ENCODE measurements around the gene ANKRD16. TPM values are rescaled to one million over a fixed set of nuclear protein-coding genes. Genes with fewer than 3 reads are reported as not detected.
A peak's percentile ranks its signal among the peaks of the same experiment; 100 is the strongest.
"Not testable (repeated sequence)": the region's sequence is repeated elsewhere in the genome, so short reads cannot be mapped to it uniquely, and the experiment has no call there.

Gene ANKRD16
- total RNA-seq, 2 donors from 2014 or later, result 3.9 to 5.8 TPM

DNA sequence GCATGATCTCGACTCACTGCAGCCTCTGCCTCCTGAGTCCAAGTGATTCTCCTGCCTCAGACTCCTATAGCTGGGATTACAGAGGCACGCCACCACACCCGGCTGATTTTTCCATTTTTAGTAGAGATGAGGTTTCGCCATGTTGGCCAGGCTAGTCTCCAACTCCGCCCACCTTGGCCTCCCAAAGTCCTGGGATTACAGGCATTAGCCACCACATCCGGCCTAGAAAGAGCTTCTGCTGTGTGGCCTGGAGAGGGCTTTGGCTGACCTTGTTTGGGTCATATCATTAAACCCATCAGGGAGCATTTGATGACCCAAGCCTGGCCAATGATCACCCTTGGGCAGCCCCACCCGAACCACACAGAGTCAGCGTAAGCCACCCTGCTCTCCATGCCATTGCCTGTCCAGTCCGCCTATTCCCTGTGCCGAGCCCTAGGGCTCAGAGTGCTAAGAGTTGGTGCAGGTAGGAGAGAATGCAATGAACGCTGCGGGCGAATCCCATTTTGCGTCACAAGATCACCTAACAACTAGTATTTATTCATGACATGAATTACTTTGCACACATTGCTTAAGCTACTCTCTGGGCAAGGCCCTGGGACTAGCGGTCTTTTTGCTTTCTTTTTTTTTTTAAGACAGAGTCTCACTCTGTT lies 54.1 kb downstream of the ANKRD16 start:
- H3K27ac Mint-ChIP-seq, result no peak overlapping the region
- H3K27me3 Mint-ChIP-seq (ENCODE audit: low read depth), result peaks cover 10% of the 10 kb centered on the region
- ATAC-seq (replicated peaks in 1 of 2), result no peak

DNA sequence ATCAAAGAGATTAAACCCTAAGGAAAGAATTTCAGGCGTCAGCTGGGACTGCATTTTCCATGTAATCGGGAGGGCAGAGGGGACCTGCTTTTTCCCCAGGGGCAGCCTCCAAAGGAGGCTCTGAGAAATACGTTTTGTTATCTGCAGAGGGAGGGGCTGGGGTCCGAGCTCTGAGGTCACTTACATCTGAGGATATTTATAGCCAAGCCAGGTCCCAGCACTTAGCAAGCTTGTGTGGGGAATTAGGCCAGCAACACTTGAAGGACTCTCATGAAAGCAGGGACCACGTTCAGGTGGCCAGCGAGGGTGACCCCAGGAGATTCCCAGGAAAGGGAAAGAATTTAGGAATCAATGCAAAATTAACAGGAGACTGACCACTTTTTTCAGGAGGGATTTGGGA lies 55.9 kb downstream of the ANKRD16 start:
- no peak for ATAC-seq (replicated peaks in 1 of 2)
- H3K4me1 Mint-ChIP-seq (ENCODE audit: low read depth), result peaks cover 5% of the 10 kb centered on the region
- H3K4me3 Mint-ChIP-seq, result no peak overlapping the region
- H3K27ac Mint-ChIP-seq, result no peak overlapping the region
- no peaks in the 10 kb centered on the region for H3K36me3 Mint-ChIP-seq (ENCODE audit: insufficient read depth in 2 of 2)
- no peak for DNase-seq
- peaks cover 4% of the 10 kb centered on the region for H3K27me3 Mint-ChIP-seq (ENCODE audit: low read depth)
- no peaks in the 10 kb centered on the region for H3K9me3 Mint-ChIP-seq

More for the DNA sequence above, 54.1 kb downstream of the ANKRD16 start:
- no peak overlapping the region for H3K4me3 Mint-ChIP-seq
- peaks cover 5% of the 10 kb centered on the region for H3K4me1 Mint-ChIP-seq (ENCODE audit: low read depth)
- no peak for DNase-seq
- no peaks in the 10 kb centered on the region for H3K36me3 Mint-ChIP-seq (ENCODE audit: insufficient read depth in 2 of 2)
- H3K9me3 Mint-ChIP-seq, result no peaks in the 10 kb centered on the region

DNA sequence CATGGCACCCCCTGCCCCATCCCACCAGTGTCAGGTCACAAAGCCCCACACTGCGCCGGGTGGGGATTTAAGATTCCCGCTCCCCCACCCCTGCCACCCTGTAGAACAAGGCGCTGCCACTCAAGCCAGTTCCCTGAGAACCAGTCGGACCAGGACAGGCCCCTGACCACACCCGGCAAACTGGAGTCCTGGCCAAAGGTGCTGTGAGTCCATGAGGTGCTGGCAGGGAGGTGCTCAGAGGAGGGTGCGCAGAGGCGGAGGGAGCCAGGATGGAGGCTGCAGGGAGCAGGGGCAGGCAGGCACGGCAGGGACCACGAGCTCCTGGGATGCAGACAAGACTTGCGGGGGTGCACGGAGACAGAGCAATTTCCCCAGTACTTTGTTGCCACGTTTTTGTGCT lies 56.7 kb downstream of the ANKRD16 start:
- H3K4me1 Mint-ChIP-seq (ENCODE audit: low read depth), result peaks cover 5% of the 10 kb centered on the region
- peaks cover under 1% of the 10 kb centered on the region for H3K27me3 Mint-ChIP-seq (ENCODE audit: low read depth)
- no peak overlapping the region for H3K4me3 Mint-ChIP-seq
- ATAC-seq (replicated peaks in 1 of 2) (no peak), DNase-seq (no peak)
- no peaks in the 10 kb centered on the region for H3K9me3 Mint-ChIP-seq
- H3K27ac Mint-ChIP-seq, result no peak overlapping the region
- no peaks in the 10 kb centered on the region for H3K36me3 Mint-ChIP-seq (ENCODE audit: insufficient read depth in 2 of 2)

DNA sequence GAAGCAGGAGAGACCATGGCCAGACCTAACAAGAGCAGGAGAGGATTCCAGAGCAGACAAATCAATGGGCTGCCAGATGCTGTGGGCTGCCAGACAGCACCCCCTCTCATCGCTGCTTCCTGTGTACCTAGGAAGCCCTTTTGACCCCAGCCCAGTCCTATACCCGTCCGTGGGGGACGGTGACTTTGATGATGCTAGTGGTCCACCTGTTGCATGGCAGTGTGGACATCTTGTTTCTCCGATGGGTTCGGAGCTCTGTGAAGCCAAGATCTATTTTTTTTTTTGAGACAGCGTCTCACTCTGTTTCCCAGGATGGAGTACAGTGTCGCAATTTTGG lies 58.3 kb downstream of the ANKRD16 start:
- Mint-ChIP-seq H3K36me3 (ENCODE audit: insufficient read depth in 2 of 2) (no peaks in the 10 kb centered on the region), H3K27me3 (ENCODE audit: low read depth) (no peaks in the 10 kb centered on the region), H3K4me1 (ENCODE audit: low read depth) (peaks cover 5% of the 10 kb centered on the region), H3K4me3 (no peak overlapping the region), H3K27ac (no peak overlapping the region), H3K9me3 (no peaks in the 10 kb centered on the region)
- no peak for ATAC-seq (replicated peaks in 1 of 2)
- DNase-seq, result no peak

DNA sequence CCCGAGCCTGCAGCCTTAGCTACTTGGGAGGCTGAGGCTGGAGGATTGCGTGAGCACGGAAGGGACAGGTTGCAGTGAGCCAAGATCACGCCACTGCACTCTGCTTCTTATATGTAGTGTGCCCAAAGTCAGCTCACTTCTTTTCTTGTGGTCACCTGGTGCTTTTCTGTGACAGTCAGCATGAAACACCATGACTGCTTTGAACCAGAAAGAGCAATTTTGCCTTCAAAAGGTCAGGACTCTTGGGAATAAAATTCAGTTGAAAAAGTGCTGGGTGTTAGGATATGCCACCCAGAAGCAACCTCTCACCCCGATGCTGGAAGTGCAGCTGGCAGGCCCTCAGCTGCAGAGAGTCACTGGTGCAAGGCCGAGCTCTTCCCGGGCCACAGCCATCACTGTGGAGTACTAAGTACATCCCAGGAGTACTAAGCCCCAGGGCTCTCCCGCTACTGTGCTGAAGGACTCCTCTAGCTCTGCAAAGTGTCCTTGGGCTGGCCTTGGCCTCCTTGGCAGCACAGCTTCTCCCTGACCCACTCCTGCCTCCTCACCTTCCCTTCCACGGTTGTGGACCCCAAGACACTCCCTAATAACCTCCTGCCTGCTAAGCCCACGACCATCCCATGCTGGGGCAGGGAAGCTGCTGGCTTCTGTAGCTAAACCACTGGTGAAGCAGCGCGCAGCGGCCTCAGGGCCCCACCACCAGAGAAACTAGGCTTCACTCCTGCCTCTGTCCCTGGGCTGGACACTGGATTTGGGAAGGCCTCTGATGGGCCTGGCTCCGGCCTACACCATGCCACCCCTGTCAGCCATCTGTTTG lies 58.9 kb downstream of the ANKRD16 start:
- Mint-ChIP-seq H3K27ac (no peak overlapping the region), H3K4me3 (no peak overlapping the region), H3K27me3 (ENCODE audit: low read depth) (no peaks in the 10 kb centered on the region), H3K36me3 (ENCODE audit: insufficient read depth in 2 of 2) (no peaks in the 10 kb centered on the region), H3K4me1 (ENCODE audit: low read depth) (peaks cover 5% of the 10 kb centered on the region), H3K9me3 (no peaks in the 10 kb centered on the region)
- peak in 1 of 2 donors; percentile 33 for ATAC-seq (replicated peaks in 1 of 2)
- DNase-seq, result no peak

DNA sequence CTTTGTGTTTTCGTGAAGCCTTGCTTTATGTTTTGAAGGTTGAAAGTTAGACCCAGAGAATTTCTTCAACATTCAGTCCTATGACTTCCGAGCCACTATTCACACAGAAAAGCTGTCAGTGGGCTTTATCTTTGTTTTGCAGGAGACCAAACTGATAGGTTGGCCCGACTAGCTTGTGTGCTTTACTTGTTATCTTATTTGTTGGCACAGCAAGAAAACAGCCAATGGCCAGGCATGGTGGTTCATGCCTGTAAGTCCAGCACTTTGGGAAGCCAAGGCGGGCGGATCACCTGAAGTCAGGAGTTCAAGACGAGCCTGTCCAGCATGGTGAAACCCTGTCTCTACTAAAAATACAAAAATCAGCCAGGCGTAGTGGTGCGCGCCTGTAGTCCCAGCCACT lies 60.4 kb downstream of the ANKRD16 start:
- Mint-ChIP-seq H3K27ac (no peak overlapping the region), H3K36me3 (ENCODE audit: insufficient read depth in 2 of 2) (no peaks in the 10 kb centered on the region), H3K27me3 (ENCODE audit: low read depth) (no peaks in the 10 kb centered on the region), H3K4me1 (ENCODE audit: low read depth) (peaks cover 5% of the 10 kb centered on the region), H3K4me3 (no peak overlapping the region), H3K9me3 (no peaks in the 10 kb centered on the region)
- ATAC-seq (replicated peaks in 1 of 2), result no peak
- no peak for DNase-seq

DNA sequence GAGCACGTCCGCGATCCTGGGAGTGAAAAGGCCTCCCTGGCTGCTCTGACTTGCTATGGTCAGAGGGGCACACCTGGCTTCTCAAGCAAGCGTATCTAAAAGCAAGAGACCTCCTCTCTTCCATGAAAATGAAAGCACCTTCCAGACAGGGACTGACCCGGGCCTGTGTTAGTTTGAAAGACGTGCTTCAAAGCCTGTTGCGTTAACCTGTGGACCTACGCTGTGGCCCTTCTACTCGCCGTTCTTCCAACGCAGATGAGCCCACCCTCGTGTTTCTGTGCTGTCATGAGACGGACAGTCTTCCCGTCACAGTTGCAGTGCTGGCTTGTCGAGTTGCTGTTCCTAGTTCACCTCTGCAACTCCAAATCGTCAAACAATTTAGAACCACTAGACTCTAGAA lies 61.0 kb downstream of the ANKRD16 start:
- no peaks in the 10 kb centered on the region for H3K27me3 Mint-ChIP-seq (ENCODE audit: low read depth)
- no peak for ATAC-seq (replicated peaks in 1 of 2)

DNA sequence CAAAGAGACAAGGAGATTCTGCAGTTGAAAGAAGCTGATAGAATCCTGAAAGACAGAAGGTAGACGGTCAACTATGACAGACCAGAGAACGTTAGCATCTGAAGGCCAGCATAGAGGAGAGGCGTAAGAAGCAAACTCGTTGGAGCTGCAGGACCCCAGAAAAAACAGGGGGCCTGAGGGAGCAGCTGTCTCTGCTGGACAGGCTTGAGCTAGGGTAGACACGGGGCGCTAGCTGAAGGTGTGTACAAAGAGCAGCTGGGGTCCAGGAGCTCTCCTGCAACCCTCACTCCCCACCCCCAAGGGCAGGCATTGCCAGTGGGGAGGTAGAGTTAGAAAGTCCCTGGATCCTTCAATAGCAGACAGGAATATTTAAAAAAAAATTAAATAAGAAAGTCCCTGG lies 61.9 kb downstream of the ANKRD16 start:
- no peak overlapping the region for H3K4me3 Mint-ChIP-seq
- peaks cover 5% of the 10 kb centered on the region for H3K4me1 Mint-ChIP-seq (ENCODE audit: low read depth)
- no peaks in the 10 kb centered on the region for H3K36me3 Mint-ChIP-seq (ENCODE audit: insufficient read depth in 2 of 2)
- H3K9me3 Mint-ChIP-seq, result no peaks in the 10 kb centered on the region
- no peak for DNase-seq
- no peak for ATAC-seq (replicated peaks in 1 of 2)
- no peaks in the 10 kb centered on the region for H3K27me3 Mint-ChIP-seq (ENCODE audit: low read depth)
- H3K27ac Mint-ChIP-seq, result no peak overlapping the region

More for the DNA sequence above, 61.0 kb downstream of the ANKRD16 start:
- H3K36me3 Mint-ChIP-seq (ENCODE audit: insufficient read depth in 2 of 2), result no peaks in the 10 kb centered on the region
- H3K9me3 Mint-ChIP-seq, result no peaks in the 10 kb centered on the region
- no peak for DNase-seq
- H3K4me1 Mint-ChIP-seq (ENCODE audit: low read depth), result peaks cover 5% of the 10 kb centered on the region
- H3K4me3 Mint-ChIP-seq, result no peak overlapping the region
- H3K27ac Mint-ChIP-seq, result no peak overlapping the region

DNA sequence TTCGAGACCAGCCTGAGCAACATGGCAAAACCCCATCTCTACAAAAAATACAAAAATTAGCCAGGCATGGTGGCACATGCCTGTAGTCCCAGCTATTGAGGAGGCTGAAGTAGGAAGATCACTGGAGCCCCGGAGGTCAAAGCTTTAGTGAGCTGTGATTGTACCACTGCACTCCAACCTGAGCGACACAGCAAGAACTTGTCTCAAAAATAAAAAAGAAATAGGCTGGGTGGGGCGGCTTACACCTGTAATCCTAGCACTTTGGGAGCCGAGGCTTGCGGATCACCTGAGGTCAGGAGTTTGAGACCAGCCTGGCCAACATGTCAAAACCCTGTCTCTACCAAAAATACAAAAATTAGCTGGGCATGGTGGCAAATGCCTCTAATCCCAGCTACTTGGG lies 63.2 kb downstream of the ANKRD16 start:
- H3K27me3 Mint-ChIP-seq (ENCODE audit: low read depth); H3K9me3 Mint-ChIP-seq; H3K4me3 Mint-ChIP-seq; H3K36me3 Mint-ChIP-seq (ENCODE audit: insufficient read depth in 2 of 2); H3K27ac Mint-ChIP-seq; ATAC-seq (replicated peaks in 1 of 2); DNase-seq; H3K4me1 Mint-ChIP-seq (ENCODE audit: low read depth): not testable (repeated sequence)

DNA sequence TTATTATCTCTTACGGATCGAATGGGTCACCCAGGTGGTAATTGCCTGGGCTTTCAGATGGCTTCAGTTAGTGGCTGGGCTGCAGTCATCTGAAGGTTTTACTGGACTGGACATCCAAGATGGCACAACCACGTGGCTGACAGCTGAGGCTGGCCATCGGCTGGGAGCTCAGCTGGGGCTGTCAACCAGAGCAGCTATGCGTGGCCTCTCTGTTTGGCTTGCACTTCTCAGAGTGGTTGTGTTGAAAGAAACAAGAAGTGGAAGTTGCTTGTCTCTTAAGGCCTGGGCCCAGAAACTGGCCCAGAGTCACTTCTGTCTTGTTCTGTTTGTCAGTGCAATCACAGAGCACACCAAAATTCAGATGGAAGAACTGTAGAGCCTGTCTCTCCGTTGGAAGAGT lies 70.8 kb downstream of the ANKRD16 start:
- peaks cover 5% of the 10 kb centered on the region in 2 donors for H3K9me3 Mint-ChIP-seq
- H3K36me3 Mint-ChIP-seq (ENCODE audit: insufficient read depth in 2 of 2), result no peaks in the 10 kb centered on the region
- H3K4me3 Mint-ChIP-seq, result no peak overlapping the region
- H3K4me1 Mint-ChIP-seq (ENCODE audit: low read depth), result peaks cover 68% of the 10 kb centered on the region
- DNase-seq, result no peak
- no peaks in the 10 kb centered on the region for H3K27me3 Mint-ChIP-seq (ENCODE audit: low read depth)
- ATAC-seq (replicated peaks in 1 of 2), result no peak
- no peak overlapping the region for H3K27ac Mint-ChIP-seq

DNA sequence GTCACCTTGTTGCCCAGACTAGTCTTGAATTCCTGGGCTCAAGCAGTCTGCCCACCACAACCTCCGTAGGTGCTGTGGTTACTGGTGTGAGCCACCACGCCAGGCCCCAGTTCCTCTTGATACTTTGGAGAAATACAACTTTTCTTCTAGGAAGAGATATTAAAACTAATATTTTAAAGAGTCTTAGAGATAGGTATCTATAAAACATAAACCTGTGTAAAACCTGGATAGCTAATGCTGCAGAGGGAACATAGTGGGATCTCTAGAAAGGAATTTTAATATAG lies 71.7 kb downstream of the ANKRD16 start:
- H3K27ac Mint-ChIP-seq, result no peak overlapping the region
- peaks cover 68% of the 10 kb centered on the region for H3K4me1 Mint-ChIP-seq (ENCODE audit: low read depth)
- DNase-seq (no peak), ATAC-seq (replicated peaks in 1 of 2) (no peak)
- peaks cover 5% of the 10 kb centered on the region in 2 donors for H3K9me3 Mint-ChIP-seq
- H3K4me3 Mint-ChIP-seq, result no peak overlapping the region
- no peaks in the 10 kb centered on the region for H3K36me3 Mint-ChIP-seq (ENCODE audit: insufficient read depth in 2 of 2)
- H3K27me3 Mint-ChIP-seq (ENCODE audit: low read depth), result no peaks in the 10 kb centered on the region

DNA sequence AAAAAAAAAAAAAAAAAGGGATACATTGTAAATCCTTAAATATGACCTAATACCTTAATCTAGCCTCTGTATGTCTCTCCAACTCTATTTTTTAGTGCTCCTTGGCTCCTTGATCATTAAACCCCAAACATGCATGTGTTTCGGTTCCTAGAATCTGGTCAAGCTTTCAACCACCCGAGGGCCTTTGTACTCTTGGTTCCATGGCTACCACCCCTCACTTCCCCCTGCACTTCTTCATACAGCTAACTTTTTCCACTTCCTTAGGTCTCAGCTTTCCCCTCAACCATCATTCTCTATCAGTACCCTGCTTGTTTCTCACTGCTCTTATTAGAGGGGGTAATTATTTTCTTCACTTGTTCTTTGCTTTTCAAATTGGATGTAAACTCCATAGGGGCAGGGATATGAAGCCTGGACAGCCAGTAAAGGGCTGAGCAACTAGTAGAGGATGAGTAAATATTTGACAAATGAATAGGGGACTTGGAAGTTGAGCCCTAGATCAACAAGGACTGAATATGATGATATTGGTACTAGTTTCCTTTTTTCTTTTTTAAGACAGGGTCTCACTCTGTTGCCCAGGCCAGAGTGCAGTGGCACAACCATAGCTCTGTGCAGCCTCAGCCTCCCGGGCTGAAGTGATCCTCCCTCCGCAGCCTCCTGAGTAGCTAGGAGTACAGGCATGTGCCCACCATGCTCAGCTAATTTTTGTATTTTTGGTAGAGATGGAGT lies 72.2 kb downstream of the ANKRD16 start:
- Mint-ChIP-seq H3K4me1 (ENCODE audit: low read depth) (peaks cover 68% of the 10 kb centered on the region), H3K36me3 (ENCODE audit: insufficient read depth in 2 of 2) (no peaks in the 10 kb centered on the region), H3K27me3 (ENCODE audit: low read depth) (no peaks in the 10 kb centered on the region), H3K4me3 (peak overlapping the region; percentile 27 to 46), H3K27ac (peak overlapping the region; percentile 49), H3K9me3 (peaks cover 5% of the 10 kb centered on the region in 2 donors)
- ATAC-seq (replicated peaks in 1 of 2) (no peak), DNase-seq (no peak)

DNA sequence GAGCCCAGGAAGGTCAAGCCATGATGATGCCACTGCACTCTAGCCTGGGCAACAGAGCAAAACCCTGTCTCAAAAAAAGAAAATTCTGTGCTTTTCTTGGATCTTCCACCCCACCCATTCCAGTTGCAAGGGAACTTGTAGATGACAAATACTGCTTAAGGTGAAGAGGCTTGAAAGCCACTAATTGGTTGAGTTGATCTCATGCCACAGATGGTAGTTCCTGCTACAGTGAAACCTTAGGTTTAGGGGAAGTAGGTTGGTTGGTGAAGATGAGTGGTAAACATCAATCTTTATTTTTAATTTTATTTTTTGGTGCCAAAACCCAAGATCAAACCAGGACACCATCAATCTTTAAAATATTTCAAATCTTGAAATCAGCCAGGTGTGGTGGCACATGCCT lies 73.5 kb downstream of the ANKRD16 start:
- H3K27ac Mint-ChIP-seq, result no peak overlapping the region
- no peaks in the 10 kb centered on the region for H3K27me3 Mint-ChIP-seq (ENCODE audit: low read depth)
- H3K4me3 Mint-ChIP-seq, result no peak overlapping the region
- peaks cover 5% of the 10 kb centered on the region in 2 donors for H3K9me3 Mint-ChIP-seq
- ATAC-seq (replicated peaks in 1 of 2) (no peak), DNase-seq (no peak)
- peaks cover 1 to 5% of the 10 kb centered on the region in 2 donors for H3K36me3 Mint-ChIP-seq (ENCODE audit: insufficient read depth in 2 of 2)
- peaks cover 74% of the 10 kb centered on the region for H3K4me1 Mint-ChIP-seq (ENCODE audit: low read depth)

All from activated T-cell treated with anti-CD3 and anti-CD28 coated beads, Interleukin-2, amount 50 U/mL, for 72 hours (primary cell).